DMS153 (cell line): ENCODE measurements around the gene TF.

Experiments
- DNase-seq: peaks from one replicate; lab custom pipeline; 2025; lab: John Stamatoyannopoulos, UW

Gene TF

GRCh38 chr3:133747907-133748639 is 1.9 kb downstream of the TF start:
- DNase-seq, result no peak

- DNase-seq, result no peak
Measured at GRCh38 chr3:133749427-133750258, 3.5 kb downstream of the TF start.

GRCh38 chr3:133750259-133750656 is 4.1 kb downstream of the TF start:
- DNase-seq, result no peak

GRCh38 chr3:133753107-133753778 is 7.0 kb downstream of the TF start:
- no peak for DNase-seq

GRCh38 chr3:133753779-133754164 is 7.6 kb downstream of the TF start:
- DNase-seq, result no peak

- DNase-seq, result no peak
Measured at GRCh38 chr3:133754455-133754854, 8.3 kb downstream of the TF start.

- no peak for DNase-seq
Measured at GRCh38 chr3:133754973-133755828, 9.0 kb downstream of the TF start.

GRCh38 chr3:133756716-133757694 is 10.8 kb downstream of the TF start:
- no peak for DNase-seq

GRCh38 chr3:133757701-133758567 is 11.7 kb downstream of the TF start:
- no peak for DNase-seq

- DNase-seq, result no peak
Measured at GRCh38 chr3:133758568-133758928, 12.4 kb downstream of the TF start.

GRCh38 chr3:133758964-133759739 is 13.0 kb downstream of the TF start:
- DNase-seq, result no peak

GRCh38 chr3:133759740-133760305 is 13.6 kb downstream of the TF start:
- no peak for DNase-seq

- no peak for DNase-seq
Measured at GRCh38 chr3:133760916-133761315, 14.7 kb downstream of the TF start.

GRCh38 chr3:133761605-133762484 is 15.7 kb downstream of the TF start:
- no peak for DNase-seq

- no peak for DNase-seq
Measured at GRCh38 chr3:133762539-133762938, 16.3 kb downstream of the TF start.

- DNase-seq, result no peak
Measured at GRCh38 chr3:133763797-133764683, 17.8 kb downstream of the TF start.

- DNase-seq, result no peak
Measured at GRCh38 chr3:133765256-133765655, 19.1 kb downstream of the TF start.
